NOMO-1 treated with DMSO at 0.1 percent for 48 hours (cell line): ENCODE measurements around the gene TELO2.

Source experiments
- DNase-seq: peaks from one replicate; lab custom pipeline; 2025; ENCODE audit not compliant: unreplicated experiment; lab: John Stamatoyannopoulos, UW

The TELO2 gene

DNA sequence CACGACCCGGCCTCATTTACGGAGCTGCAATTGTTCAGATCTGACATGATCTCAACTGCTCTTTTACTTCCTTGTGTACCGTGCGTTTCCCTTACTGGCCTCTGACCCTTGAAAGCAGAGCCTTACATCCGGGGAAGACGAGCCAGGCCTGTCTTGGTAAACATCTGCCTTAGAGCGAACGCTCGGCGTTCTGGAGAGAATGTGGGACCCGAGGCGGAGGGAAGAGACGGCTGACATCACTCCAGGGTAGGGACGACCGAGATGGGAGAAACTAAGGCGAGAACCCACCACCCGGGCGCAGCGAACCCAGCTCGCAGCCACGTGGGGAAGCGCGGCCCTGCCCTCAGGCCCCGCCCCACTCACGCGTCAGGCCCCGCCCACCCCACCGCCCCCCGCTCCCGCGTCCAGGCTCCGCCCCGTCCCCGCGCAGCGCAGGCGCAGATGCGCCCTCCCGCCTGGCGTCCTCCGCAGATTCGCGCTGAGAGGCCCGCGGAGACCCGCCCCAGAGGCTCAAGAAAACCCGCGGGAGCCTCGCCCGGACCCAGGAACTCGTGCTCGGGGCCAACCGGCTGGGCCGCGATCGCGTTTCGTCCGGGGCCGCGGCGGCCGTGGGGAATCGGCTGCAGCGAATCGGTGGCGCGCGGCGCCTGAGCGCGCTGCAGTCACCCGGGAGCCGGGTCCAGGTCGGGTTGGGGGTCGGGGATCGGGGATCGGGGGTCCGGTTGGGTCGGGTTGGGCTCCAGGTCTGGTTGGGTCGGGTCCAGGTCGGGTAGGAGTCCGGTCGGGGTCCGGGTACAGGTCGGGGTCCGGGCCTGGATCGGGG is at the start of gene TELO2:
TSS of gene TELO2 (plus strand) at position 438 of the 823 bp plus-strand sequence. CDS start 922 bp downstream, outside the sequence.
- DNase-seq: peak; percentile 71

DNA sequence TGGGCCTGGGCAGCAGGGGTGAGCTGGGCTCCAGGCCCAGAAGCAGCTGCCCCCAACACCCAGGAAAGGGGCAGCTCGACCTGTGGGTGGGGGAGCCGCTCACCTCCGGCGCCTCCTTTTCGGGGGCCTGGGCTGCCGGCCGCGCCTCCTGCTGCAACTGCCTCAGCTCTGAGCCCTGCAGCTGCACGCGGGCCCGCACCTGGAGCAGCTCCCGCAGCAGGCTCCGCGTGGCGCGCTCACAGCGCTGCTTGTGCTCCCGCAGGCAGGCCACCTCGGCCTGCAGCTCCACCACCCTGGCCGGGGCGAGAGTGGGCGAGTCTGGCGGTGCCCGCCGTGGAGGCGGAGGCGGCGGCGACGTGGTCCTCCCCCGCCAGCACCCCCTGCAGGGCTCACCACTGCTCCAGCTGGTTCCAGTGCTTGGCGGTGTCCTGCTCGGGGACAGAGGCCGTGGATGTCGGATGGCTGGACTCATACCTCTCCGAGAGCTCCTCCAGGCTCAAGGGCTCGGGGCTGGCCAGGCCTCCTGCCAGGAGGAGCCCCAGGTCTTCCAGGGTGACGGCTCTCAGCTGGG is 49.7 kb upstream of the TELO2 start:
- no peak for DNase-seq

DNA sequence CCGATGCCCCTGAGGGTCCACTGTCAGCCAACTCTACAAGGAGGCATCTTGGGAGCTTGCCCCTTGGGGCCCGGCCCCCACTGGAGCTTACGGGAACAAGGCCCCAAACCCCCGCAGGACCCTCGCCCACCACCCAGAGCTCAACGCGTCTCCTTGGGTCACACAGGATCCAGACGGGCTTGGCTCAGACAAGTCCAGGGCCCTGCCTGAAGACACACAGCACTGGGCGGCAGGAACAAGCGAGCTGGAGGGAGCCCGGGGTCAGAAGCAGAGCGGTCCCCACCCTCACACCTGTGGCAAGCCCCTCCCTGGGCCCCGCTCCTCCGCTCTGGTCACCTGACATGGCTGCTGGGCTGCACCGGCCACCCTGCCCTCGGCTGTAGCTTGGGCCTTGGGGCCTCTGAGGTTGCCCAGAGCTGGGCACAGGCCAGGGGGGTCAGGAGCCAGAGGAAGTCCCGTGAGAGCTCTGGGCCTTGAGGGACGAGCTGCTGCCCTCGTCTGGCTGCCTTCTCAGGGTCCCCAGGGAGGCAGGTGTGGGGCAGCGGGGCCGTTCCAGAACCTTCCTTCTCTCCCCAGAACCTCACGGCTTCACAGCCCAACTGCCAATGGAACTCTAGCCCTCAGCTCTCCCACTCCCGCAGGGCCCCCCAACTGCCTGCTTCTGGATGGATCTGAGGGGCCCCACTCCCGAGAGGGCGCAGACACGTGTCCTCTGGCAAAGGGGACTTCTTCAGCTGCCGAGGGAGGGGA is 49.0 kb upstream of the TELO2 start, which contains the start of gene CCDC154:
TSS of gene CCDC154 (minus strand) at position 577 of the 750 bp plus-strand sequence. CDS start at position 343, 234 bp downstream.
- DNase-seq: no peak

DNA sequence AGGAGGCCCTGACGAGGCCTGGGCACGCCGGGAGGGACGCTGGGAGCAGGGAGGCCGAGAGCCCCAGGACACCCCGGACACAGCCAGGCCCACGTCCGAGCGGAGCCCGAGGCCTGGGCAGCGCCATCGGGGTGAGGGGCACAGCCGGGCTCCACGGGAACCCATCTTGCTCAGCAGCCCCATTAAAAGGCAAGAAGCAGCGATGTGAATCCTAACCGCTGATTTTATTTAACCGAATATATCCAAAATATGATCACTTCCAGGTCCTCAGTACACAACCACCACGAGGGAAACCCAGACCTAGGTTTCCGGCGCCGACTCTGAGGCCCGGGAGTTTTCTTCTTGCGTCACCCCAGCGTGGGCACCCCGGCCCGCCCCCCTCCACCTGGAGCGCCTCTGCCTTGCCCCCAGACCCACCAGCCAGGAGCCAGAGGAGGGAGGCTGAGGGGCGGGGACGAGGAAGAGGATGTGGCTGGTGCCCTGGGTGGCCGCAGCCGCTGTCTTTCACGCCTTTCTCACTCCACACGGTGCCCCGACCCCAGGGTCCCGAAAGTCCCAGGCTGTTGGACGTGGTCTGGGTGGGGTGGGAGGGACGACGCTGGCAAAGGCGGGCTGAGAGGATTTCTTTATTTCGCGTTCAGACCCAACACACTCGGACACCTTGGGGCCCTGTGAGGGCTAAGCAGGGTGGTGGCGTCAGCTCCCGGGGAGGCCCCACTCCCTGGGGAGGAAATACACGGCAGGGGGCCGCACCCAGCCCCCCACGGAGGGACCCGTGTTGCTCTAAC is 48.2 kb upstream of the TELO2 start:
- DNase-seq: no peak

DNA sequence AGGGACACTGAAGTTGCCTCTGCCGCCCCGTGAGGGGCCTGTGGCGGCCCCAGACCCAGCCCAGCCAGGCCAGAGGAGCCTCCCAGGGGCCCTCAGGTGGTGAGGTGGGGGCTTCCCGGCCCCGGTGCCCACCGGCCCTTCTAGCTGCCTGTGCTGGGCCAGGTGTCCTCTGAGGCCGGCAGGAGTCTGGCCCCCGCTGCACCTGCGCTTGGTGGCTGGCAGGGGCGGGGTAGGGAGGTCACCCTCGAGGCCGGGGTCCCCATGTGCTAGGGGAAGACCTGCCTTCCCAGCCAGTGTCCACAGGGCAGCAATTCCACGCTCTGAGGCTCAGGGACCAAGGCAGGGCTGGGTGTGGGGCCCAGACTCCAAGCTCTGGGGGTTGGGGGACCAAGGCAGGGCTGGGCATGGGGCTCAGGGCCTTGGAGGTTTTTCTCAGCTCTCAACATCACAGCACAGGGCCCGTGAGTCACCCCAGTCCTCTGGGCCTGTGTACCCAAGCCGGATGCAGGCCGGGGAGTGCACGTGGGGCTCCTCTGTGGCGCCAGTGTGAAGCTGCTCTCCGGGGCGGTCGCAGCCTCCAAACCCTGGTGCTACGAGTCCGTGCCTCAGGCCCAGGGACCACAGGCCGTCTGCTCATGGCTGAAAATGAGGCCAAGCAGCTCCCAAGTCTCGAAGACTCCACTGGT is 47.5 kb upstream of the TELO2 start:
- DNase-seq: no peak

DNA sequence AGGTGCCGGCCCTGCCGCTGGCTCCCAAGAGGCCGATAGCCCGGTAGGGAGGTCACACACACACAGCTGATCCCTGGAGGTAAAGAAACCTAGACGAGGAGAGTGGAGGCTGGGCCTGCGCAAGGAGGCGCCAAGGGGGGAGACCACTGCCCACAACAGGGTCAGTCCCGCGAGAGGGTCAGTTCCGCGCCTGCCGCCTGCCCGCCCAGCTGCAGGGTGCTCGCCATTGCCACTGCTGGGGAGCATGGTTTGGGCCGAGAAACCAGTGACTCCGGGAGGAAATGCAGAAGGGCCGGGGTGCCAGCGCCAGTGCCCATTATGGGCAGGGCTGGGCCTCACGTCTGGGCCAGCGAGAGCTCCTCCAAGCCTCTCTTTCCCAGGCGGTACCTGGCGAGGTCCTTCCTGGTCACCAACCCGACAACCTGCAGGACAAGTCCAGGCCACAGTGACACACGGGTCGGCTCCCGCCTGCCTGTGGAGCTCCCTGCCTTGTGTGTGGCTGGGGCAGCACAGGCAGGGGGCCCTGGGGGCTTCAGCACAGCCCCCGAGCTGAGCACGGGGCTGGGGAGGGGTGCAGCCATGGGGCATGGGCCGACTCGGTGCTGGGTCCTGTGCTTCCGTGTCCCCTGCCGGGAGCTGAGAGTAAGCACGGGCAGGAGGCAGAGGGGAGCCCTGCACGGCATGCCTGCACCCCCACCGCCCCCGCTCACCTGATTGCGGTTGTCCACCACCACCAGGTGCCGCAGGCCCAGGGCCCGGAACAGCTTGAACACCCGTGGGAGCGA is 46.7 kb upstream of the TELO2 start:
- DNase-seq: no peak

DNA sequence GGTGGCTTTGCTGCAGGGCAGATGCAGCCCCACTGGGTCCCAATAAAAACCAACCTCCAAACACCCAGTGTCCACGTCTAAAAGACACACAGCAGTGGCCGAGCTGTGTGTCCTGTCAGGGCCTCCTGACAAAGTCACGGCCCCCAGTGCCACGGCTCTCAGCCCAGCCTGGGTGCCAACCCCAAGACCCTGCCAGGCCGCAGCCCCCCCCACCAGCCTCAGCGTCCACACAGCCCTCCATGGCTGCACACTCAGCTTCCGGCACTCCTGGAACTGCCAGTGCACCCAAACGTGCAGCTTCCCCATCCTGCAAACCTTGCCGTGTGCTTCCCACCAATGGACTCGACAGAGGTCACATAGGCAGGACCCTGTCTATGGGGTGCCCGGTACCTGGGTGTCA is 45.2 kb upstream of the TELO2 start:
- DNase-seq: no peak

DNA sequence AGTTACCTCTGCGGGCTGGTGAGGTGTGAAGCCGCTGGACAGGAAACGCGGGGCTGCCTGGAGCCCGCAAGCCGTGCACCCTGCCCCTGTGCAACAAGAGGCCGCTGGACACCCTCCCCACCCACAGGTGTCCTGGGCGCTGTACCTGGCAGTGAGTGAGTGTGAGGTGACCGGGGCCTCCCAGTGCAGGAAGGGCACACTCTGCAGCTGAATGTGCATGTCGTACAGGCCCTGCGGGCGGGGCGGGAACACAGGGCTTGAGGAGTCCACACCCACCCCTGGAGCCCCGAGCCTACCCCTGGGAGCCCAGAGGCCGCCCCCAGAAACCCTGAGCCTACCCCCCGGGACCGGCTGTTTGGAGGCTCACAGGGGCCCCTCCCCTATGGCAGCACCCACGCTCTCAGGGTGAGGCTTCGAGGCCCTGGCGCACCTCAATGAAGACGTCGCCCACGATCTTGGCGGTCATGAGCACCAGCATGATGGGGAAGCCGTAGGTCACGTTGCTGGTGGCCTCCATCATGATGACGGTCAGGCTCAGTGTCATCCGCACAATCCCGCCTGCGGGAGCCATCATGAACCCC is 44.5 kb upstream of the TELO2 start:
- DNase-seq: no peak

DNA sequence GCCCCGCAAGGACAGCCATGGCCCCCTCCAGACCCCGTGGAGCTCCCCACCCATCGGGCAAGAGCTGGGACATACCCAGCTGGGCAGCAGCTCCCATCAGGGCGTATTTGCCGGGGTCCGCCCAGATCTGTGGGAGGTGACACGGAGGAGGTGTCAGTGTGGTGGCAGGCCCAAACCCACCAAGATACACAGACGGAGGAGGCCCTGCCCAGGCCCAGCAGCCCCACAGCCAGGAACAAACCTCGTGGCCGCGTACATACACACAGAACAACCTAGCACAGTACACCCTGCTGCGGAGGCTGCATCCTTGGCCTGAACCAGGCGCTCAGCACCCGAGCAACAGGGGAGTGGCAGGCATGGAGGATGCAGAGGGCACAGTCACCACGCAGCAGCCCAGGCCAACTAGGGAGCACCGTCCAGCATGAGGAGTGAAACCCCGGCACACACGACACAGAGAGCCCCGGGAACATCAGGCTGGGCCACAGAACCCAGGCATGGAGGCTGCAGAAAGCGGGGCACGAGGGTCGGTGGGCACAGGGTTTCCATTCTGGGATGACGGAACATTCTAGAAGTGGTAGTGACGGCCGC is 43.9 kb upstream of the TELO2 start:
- no peak for DNase-seq

DNA sequence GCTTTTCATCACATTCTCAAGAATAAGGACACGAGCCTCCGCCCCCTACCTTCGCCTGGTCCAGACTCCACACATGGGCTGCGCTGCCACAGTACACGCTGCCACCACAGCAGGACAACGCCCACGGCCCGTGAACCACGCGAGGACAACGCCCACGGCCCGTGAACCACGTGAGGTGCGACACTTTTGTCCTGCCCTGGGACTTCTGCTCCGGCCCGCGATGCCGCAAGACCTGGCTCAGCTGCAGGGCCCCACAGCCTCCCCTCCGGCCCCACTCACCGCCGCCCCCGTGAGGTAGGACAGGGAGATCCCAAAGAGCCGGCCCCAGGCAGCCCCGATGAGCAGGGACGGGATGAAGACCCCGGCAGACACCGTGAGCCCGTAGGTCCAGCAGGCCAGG is 42.9 kb upstream of the TELO2 start:
- no peak for DNase-seq

DNA sequence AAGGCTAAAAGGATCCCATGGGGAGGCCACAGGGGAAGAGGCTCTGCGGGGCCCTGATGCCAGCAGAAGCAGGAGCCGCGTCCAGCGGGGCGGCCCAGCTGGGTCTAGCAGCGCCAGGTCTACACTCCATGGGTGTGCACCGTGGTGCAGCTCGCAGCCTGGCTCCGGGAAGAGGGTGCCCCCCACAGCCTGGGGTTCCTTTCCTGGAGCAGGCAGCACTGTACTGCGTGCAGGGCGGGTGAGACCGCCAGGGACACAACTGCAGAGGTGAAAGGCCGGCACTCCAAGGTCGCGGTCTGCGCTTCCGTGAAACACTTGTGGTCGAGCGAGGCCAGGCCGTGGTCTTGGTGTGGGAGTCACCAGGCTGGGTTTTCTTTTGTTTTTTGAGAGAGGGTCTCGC is 42.3 kb upstream of the TELO2 start:
- no peak for DNase-seq

DNA sequence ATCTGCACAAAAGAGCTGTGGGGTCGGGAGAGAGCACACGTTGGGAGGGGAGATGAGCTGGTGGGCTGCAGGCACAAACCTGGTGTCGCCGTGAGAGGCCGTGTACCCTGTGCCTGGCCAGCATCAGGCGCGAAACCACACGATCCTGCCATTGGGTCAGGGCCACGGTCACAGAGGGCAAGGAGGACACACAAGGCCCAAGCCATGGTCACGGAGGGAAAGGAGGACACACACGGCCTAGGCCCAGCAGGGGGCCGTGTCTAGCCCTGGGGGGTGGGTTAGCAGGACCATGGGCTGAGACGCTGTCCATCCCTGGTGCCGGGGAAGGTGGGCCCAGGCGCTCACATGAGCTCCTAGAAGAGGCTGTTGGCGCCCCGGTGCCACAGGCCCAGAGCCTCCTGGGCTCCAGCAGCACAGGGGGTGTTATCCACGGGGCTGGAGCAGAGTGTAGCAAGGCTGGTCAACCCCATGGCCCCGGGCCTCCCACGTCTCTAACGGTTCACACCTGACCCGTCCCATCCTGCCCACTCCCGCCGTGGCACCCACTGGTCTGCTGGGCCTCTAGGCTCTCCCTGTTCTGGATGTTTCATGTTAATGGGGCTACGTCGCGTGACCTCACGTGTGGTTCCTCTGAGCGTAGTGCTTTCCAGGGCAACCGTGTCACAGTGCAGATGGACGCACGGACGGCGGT is 41.3 kb upstream of the TELO2 start:
- DNase-seq: no peak

DNA sequence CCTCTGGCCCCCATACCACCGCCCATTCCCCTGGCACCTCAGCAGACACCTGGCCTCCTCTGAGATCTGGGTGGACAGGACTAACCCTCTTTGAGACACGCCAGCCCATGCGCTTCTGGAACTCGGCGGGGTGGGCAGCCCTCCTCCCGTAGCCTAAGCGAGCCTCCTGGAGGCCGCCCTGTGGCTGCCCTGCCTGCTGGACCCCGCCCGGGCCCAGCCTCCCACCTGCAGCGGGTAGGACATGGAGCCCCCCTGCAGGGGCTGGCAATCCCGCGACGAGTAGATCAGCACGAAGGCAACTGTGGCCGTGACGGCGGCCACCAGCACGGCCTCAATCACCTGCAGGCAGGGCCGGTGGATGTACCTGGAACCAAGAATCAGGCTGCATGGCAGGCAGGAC is 40.6 kb upstream of the TELO2 start:
- DNase-seq: no peak

DNA sequence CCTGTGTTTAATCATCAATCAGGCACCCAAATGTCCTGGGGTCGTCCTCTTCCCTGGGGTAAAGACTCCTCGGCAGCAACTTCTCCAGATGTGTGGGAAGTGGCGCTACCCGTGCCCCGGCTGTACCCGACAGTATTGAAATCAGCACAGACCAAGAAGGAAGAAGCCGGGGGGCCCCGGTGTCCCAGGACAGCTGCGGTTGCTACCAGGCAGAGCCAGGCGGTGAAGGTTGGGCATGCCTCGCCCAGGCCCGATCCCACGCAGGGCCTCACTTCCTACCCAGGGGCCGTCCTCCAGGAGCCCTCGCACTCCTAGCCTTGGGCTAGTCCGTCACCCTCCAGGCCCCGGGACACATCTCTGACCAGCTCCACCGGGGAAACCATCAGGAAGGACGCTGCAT is 39.8 kb upstream of the TELO2 start:
- no peak for DNase-seq

DNA sequence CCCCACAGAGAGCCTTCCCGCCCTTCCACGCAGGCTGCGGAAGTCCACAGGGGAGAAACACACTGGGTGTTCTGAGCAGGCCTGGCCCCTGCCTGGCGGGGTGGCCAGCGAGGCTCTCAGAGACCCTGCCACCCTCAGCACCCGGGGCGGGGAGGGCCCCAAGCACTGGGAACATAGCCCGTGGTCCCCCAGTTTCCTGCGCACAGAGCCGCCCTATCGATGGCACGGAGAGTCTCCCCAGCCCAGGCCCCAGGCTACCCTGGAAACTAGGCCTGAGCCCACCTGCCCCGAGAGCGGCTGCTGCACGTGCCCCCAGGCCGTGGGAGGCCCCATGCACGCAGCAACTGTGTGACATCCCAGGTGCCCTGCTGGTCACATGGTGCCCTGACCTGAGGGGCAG is 38.6 kb upstream of the TELO2 start:
- no peak for DNase-seq

DNA sequence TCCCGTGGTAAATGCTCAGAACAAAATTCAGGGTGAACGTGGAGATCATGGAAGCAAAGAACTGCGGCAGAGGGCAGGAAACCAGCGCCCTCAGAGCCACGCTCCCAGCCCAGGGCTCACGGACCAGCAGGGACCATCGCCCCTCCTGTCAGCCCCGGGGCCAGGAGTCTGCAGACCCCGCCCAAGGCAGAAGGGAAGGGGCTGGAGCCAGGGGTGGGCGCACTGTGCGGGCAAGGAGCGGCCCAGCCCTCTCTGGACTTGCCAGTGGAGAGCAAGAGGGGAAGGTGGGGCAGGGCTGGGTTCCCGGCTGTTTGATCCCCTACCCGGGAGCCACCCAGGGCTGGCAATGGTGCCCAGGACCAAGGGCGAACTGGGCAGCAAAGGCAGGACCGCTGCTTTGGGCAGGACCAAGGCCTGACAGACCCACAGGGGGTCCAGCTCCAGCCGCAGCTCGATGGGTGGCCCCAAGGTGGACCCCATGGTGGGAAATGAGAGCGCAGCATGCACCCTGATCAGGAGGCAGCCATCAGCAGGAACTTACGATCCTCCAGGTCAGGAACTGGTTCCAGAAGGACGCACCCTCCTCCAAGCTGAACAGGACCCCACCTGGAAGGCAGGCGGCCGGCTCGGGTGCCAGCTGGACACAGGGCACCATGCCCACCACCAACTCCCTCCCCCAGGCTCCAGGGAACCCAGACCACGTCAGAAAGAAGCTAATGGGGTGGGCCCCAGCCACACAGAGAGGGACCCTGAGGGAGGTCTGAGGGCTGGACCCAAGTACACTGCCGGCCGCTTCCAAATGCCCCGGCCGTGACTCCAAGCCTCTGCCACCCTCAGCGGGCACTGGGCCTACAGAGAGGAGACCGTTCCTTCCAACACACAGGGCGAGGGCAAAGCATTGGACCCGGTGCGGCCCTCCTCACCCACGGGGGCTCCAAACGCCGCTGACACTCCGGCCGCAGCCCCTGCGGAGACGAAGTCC is 37.7 kb upstream of the TELO2 start:
- DNase-seq: no peak

DNA sequence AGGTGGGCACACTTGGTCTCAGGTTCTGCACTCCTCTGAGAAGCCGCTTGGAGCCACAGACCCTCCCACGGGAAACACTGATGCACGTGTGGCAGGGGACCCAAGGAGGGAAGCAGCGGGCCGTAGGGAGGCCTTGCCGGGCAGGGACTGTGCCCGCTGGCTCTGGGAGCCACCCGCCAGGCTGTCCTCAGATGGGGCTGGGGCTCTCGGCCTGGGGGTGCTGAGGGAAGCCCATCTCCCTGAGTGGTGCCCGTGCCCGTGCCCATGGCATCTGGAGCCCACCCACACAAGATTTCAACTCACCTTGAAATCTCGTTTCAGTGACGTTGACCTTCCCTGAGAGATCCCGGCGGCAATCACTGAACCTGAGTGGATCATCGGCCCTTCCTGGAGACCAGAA is 36.2 kb upstream of the TELO2 start:
- DNase-seq: no peak
